ENCODE measurements around the gene KCNK10. TPM values are rescaled to one million over a fixed set of nuclear protein-coding genes. Genes with fewer than 3 reads are reported as not detected.

The KCNK10 gene
- total and polyA plus RNA-seq, 7 donors: under 0.01 TPM; not detected in 6

GRCh38 chr14:88209273-88209672 is 113.8 kb downstream of the KCNK10 start:
- intact Hi-C loops (cut with DNase I): no loop called here
- DNase-seq: no peak
- no peaks in the 10 kb centered on the region for H3K9me3 ChIP-seq
- H3K27ac ChIP-seq: no peak overlapping the region
- TF ChIP-seq CTCF (IDR thresholded peaks at IDR 0.05): no peak
- no peaks in the 10 kb centered on the region for H3K27me3 ChIP-seq (ENCODE audit: insufficient read depth in 3 of 3, low read length in 2 of 3)
- H3K4me3 ChIP-seq: no peak overlapping the region
- 64 to 70% (median 65%) methylated on average over 17 of the region's 17 CpGs for WGBS, 3 donors
- ATAC-seq: no peak
- no peaks in the 10 kb centered on the region for H3K4me1 ChIP-seq
- H3K36me3 ChIP-seq (ENCODE audit: insufficient read depth in 1 of 2, low read depth in 1 of 2): no peaks in the 10 kb centered on the region

GRCh38 chr14:88208858-88209257 is 114.2 kb downstream of the KCNK10 start:
- DNase-seq (no peak), ATAC-seq (no peak)
- no peak for TF ChIP-seq CTCF (IDR thresholded peaks at IDR 0.05)
- Histone ChIP-seq H3K4me3 (no peak overlapping the region), H3K36me3 (ENCODE audit: insufficient read depth in 1 of 2, low read depth in 1 of 2) (no peaks in the 10 kb centered on the region), H3K27ac (no peak overlapping the region), H3K9me3 (no peaks in the 10 kb centered on the region), H3K4me1 (no peaks in the 10 kb centered on the region), H3K27me3 (ENCODE audit: insufficient read depth in 3 of 3, low read length in 2 of 3) (no peaks in the 10 kb centered on the region)
- intact Hi-C loops (cut with DNase I): no loop called here
- WGBS, 3 donors: 43 to 73% (median 62%) methylated on average over 5 of the region's 5 CpGs

GRCh38 chr14:88204221-88204620 is 118.8 kb downstream of the KCNK10 start:
- H3K9me3 ChIP-seq: no peaks in the 10 kb centered on the region
- TF ChIP-seq CTCF (IDR thresholded peaks at IDR 0.05): no peak
- DNase-seq (no peak), ATAC-seq (no peak)
- WGBS, 3 donors: 47 to 58% (median 50%) methylated on average over 3 to 4 of the region's 4 CpGs
- H3K27ac ChIP-seq: no peak overlapping the region
- no peaks in the 10 kb centered on the region for H3K4me1 ChIP-seq
- no peaks in the 10 kb centered on the region for H3K27me3 ChIP-seq (ENCODE audit: insufficient read depth in 3 of 3, low read length in 2 of 3)
- intact Hi-C loops (cut with DNase I): no loop called here
- H3K4me3 ChIP-seq: no peak overlapping the region
- H3K36me3 ChIP-seq (ENCODE audit: insufficient read depth in 1 of 2, low read depth in 1 of 2): no peaks in the 10 kb centered on the region

GRCh38 chr14:88203291-88203690 is 119.8 kb downstream of the KCNK10 start:
- Histone ChIP-seq H3K9me3 (no peaks in the 10 kb centered on the region), H3K27ac (no peak overlapping the region), H3K4me3 (no peak overlapping the region), H3K36me3 (ENCODE audit: insufficient read depth in 1 of 2, low read depth in 1 of 2) (no peaks in the 10 kb centered on the region), H3K27me3 (ENCODE audit: insufficient read depth in 3 of 3, low read length in 2 of 3) (no peaks in the 10 kb centered on the region), H3K4me1 (no peaks in the 10 kb centered on the region)
- intact Hi-C loops (cut with DNase I): no loop called here
- no peak for DNase-seq
- WGBS, 3 donors: 31 to 35% (median 32%) methylated on average over 3 of the region's 3 CpGs
- no peak for TF ChIP-seq CTCF (IDR thresholded peaks at IDR 0.05)
- ATAC-seq: no peak

- no peak for TF ChIP-seq CTCF (IDR thresholded peaks at IDR 0.05)
- Histone ChIP-seq H3K4me1 (no peaks in the 10 kb centered on the region), H3K27ac (no peak overlapping the region), H3K4me3 (no peak overlapping the region), H3K36me3 (ENCODE audit: insufficient read depth in 1 of 2, low read depth in 1 of 2) (no peaks in the 10 kb centered on the region), H3K9me3 (no peaks in the 10 kb centered on the region), H3K27me3 (ENCODE audit: insufficient read depth in 3 of 3, low read length in 2 of 3) (no peaks in the 10 kb centered on the region)
- intact Hi-C loops (cut with DNase I): no loop called here
- no peak for ATAC-seq
- DNase-seq: no peak
- 83 to 89% (median 84%) methylated on average over 4 of the region's 4 CpGs for WGBS, 3 donors
Observed at GRCh38 chr14:88202286-88202685, 120.8 kb downstream of the KCNK10 start.
